HG03196 (cell line): ENCODE measurements around the gene FCAMR.

Source experiments
- ATAC-seq: cut with Tn5 transposase; IDR thresholded peaks from one replicate; pipeline ENCODE4 v1.9.1; 2021; ENCODE audit not compliant: unreplicated experiment

FCAMR gene, protein sequence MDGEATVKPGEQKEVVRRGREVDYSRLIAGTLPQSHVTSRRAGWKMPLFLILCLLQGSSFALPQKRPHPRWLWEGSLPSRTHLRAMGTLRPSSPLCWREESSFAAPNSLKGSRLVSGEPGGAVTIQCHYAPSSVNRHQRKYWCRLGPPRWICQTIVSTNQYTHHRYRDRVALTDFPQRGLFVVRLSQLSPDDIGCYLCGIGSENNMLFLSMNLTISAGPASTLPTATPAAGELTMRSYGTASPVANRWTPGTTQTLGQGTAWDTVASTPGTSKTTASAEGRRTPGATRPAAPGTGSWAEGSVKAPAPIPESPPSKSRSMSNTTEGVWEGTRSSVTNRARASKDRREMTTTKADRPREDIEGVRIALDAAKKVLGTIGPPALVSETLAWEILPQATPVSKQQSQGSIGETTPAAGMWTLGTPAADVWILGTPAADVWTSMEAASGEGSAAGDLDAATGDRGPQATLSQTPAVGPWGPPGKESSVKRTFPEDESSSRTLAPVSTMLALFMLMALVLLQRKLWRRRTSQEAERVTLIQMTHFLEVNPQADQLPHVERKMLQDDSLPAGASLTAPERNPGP

DNA sequence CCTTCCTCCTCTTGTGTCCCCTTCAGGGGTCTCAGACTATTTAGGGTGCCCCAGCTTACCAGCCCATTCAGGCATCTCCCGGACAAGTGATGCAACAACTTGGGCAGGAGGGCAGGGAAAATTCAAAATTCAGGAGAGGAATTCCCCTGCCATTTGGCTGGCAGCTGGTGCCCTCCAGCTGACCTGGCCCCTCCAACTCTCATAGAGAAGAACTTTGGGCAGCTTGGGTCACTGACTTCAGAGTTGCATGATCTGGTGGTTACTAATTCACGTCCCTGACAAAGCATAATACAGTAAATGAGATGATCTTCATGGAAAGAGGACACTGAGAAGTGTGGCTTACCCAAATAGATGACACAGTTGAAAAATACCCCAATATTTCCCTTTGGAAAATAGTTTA lies at the start of gene FCAMR:
TSS of gene FCAMR (minus strand) at position 15 of the 400 bp plus-strand sequence. CDS start 335 bp downstream, outside the sequence.
- no peak for ATAC-seq

DNA sequence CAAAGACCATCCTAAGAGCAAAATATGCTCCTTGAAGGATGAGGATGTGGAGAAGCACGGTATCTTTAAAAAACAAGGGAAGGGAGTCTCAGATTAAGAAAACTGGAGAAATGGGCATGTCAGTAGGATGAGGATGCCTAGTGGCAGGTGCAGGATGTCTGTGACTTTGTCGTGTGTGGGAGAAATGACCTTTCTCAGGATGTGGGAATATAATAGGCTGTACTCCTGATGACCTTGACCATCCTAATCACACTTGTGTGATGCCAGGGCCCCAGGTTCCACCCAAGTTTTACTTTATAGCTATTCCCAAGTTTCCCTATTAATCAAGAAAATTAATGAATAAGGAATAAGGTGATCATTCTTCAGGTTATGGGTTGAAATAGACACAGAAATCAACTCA lies 49.4 kb upstream of the FCAMR start:
- ATAC-seq, result no peak

- no peak for ATAC-seq
These were observed 48.9 kb upstream of the FCAMR start for GRCh38 chr1:207019161-207019560.

GRCh38 chr1:207018707-207019106 lies 48.4 kb upstream of the FCAMR start:
- no peak for ATAC-seq

DNA sequence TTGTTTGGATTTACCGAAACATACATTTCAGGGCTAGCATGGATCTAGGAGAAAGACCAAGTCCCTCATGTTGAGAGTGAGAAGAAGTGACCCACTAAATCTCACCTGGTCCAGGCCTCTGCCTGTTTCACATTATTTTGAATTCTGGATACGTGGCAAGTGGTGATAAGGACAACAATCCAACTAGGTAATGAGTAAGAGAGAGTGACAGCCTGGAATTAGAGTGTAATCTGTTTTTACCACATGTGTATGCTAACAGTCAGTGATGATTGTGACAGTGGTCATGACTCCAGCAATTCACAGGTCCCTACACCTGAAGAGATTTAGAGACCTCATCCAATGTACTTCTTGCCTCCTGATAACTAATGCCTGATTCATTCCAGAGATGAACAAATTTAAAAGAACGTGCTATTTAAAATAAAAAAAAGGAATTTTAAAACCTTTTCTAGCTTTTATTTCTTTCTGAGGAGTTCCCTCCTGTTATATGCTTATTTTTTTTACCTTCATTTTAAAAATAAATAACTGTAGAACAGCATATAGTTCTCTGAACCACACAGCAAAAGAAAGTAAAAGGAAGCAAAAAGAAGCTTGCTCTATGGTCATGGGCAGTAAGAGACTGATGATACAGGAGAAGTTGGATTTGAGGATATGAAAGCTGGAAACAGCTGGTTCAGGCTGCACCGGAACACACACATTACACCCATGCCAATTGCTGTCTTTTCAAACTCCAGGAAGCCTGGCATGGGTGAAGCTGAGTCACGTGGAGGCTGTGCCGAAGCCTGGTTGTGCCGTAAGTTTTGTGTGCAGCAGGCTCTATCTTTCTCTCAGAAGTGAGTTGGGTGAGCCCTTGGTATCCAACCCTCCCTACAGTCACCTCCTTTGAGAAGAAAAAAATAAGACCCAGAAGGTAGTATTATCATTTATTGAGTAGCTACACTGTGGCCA lies 47.6 kb upstream of the FCAMR start:
- ATAC-seq, result no peak

DNA sequence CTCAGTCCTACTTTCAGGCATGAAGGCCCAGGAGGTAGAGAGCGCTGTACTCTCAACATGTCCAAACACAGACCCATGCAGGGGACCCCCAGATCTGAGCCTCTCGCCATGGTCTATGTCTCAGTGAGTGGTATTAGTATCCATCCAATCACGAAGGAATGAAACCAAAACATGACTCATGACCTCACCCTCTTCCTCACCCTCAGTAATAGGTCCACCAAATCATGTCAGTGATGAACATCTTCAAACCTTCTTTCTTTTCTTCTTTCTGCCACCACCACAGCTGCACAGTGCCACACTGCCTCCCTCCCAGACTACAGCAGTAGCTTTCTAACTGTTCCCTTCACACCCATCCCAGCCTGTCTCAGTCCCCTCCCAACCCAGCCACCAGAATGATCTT lies 45.5 kb upstream of the FCAMR start:
- ATAC-seq, result no peak

DNA sequence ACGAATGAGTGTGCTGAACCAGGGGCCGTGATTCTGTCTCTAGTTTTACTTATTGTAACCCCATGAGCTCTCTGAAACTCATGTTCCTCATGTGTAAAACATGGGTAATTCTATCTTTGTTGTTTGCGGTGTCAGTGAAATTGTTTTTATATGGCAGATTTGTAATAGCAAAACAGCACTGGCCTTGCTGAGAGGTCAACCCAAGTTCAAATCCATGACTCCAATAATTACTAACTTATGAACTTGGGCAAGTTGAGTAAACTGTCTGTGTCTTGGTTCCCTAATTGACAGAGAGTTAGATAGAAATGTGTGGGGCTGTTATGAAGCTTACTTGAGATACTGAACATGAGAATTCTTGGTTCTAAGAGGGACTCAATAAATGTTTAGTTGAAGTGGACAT lies 44.5 kb upstream of the FCAMR start:
- ATAC-seq, result no peak

DNA sequence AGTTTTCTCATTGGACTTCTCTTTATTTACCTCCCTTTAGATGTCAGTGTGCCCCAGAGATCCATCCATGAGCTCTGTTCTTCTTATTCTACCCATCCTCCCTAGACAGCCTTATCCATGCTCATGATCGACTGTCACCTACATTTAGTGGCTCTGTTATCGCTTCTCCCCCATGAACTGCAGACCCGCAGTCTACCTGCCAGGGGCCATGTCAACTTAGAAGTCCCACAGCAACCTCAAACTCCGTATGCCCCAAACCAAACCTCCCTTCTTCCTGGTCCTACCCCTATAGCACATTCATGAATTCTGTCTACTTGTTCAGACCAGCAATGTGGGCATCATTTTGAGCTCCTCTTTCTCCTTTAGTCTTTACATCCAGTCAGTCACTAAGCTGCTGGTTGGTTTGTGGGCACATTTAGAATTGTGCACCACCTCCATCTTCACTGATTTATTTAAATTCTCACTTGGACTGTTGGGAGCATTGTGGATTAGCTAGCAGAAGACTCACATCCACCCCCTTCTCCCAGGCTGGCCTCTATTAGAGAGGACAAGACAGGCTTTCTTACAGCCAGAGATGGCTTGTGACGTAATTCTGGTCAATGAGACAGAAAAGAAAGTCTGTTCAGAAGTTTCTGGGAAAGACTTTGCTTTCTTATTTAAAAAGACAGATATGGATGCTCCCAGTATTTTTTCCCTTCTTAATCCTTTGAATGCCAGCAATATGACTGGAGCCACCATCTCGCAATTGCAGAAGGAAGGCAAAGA lies 43.2 kb upstream of the FCAMR start:
- no peak for ATAC-seq

DNA sequence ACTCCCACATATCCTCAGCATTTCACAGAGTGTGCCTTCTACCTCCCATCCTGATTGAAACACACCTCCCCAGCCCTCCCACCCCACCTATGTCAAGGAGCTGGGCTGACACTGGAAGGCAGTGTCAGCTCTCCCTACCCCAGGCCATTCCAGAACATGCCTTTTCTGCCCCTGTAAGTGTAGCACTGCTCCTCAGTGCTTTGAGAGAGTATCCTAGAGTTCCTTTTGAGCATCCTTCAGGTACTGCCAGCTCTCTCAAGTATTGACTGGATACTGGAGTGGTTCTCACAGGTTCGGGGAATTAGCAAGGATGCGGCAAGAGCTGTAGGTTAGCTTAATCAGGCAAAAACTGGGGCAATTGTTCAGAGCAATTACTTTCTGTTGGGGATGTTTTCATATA lies 40.5 kb upstream of the FCAMR start:
- no peak for ATAC-seq

GRCh38 chr1:207009945-207010344 lies 39.7 kb upstream of the FCAMR start:
- ATAC-seq, result no peak

- ATAC-seq, result no peak
These were observed 39.1 kb upstream of the FCAMR start for GRCh38 chr1:207009182-207009850.

- ATAC-seq, result no peak
These were observed 37.2 kb upstream of the FCAMR start for GRCh38 chr1:207007352-207008033.

DNA sequence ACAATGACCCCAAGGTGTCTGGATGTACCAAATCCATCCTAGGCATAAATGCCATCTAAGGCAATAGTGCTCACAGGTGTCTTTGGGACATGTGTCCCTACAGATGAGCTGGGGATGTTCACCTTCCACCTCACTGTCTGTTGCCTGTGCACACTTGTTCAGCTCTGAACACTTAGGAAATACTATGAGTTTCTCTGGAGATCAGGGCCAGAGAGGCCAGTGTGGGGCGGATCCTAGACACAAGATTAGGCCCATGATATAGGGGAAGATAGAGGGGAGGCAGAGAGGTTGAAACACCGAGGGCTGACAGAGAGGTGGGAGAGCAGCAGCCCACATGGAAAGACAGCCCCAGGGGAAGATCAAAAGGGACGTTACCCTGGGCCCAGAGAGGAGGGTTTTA lies 36.7 kb upstream of the FCAMR start:
- no peak for ATAC-seq

GRCh38 chr1:207006083-207006482 lies 35.8 kb upstream of the FCAMR start:
- no peak for ATAC-seq

DNA sequence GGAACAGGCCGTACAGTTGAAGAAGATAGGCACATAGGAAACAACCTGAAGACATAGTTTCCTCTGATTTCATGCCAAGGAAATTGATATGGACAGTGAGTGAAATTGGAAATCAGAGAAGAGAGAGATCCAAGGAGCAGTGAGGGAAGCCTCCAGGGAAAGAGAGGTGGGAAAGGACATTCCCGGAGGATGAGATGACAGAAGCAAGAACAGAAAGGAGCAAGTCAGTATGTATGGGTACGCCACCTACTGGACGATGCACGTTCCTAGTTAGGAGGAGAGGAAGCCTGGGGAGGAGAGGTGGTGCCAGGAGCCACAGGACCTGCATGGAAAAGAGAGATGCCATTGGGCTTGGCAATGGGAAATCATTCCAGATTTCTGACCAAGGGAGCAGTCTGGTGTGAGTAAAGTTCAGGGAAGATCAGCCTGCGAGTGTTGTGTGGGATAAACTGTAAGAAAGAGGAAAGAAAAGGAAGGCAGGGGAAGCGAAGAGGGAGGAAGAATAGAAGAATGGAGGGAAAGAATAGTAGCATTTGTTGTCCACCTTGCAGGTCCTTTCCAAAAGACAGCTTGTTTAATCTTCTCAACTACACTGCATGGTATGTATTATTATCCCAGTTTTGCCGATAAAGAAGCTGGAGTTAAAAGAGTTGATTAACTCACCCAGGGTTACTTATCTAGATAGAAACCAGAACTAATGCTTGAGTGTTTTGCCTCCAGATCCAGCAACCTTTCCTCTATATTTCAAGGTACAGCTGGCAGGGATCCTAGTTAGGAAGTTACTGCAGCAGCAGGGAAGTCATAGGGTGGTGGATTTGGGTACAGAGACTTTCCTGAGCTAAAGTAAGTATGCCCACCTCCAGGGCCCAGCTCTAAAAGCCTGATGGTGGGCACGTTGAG lies 34.9 kb upstream of the FCAMR start:
- ATAC-seq, result no peak

- ATAC-seq, result no peak
These were observed 33.0 kb upstream of the FCAMR start for GRCh38 chr1:207003210-207003609.

GRCh38 chr1:207002724-207003146 lies 32.5 kb upstream of the FCAMR start:
- no peak for ATAC-seq

GRCh38 chr1:207001492-207002245 lies 31.4 kb upstream of the FCAMR start:
- no peak for ATAC-seq
